WTC11 (cell line): ENCODE data around the gene GABPB1. TPM values are rescaled to one million over a fixed set of nuclear protein-coding genes. Genes with fewer than 3 reads are reported as not detected.

Experiments used
- ATAC-seq: fragments of 200-7000 bp; cut with Tn5 transposase; 2 replicates; pipeline ENCODE4 v1.10.0; 2021; ENCODE audit warnings: mild to moderate bottlenecking, moderate library complexity
- CTCF ChIA-PET: fragments of 300-600 bp; sonication (Branson Sonifier 250); formaldehyde crosslinking; loops from one replicate; lab custom pipeline; 2021; ENCODE audit warnings: antibody characterized with exemption; lab: Charles Lee
- POLR2A ChIA-PET: fragments of 350-600 bp; sonication (Branson Sonifier 250); formaldehyde crosslinking; loops from one replicate; lab custom pipeline; 2021; ENCODE audit warnings: antibody characterized with exemption; lab: Charles Lee
- DNase-seq: peaks from one replicate; pipeline ENCODE4 v3.0.0; 2021; ENCODE audit warnings: low spot score
- H3K27ac Mint-ChIP-seq: 2 replicates; pipeline ENCODE4 v1.8.0; 2021; ENCODE audit warnings: mixed read lengths
- H3K27me3 Mint-ChIP-seq: 2 replicates; pipeline ENCODE4 v1.8.0; 2021; ENCODE audit warnings: low read depth, mild to moderate bottlenecking, moderate library complexity, mixed read lengths
- H3K36me3 Mint-ChIP-seq: 2 replicates; pipeline ENCODE4 v1.8.0; 2021; ENCODE audit warnings: mixed read lengths
- H3K4me1 Mint-ChIP-seq: 2 replicates; pipeline ENCODE4 v1.8.0; 2022; ENCODE audit warnings: mixed read lengths
- H3K4me3 Mint-ChIP-seq: 2 replicates; pipeline ENCODE4 v1.8.0; 2021; ENCODE audit warnings: mild to moderate bottlenecking, moderate library complexity, mixed read lengths
- H3K9me3 Mint-ChIP-seq: 2 replicates; pipeline ENCODE4 v1.8.0; 2021; ENCODE audit warnings: mixed read lengths
- ELF4 ChIP-seq: sonication (generic); formaldehyde crosslinking; IDR thresholded peaks from 2 replicates; pipeline ENCODE4 v1.8.1; 2022; ENCODE audit warnings: low read depth, mild to moderate bottlenecking, moderate library complexity, missing genetic modification reagents
- EMX1 ChIP-seq: fragments of 250-450 bp; sonication (Bioruptor Pico); IDR thresholded peaks from 2 replicates; pipeline ENCODE4 v1.8.0; 2021; ENCODE audit warnings: mild to moderate bottlenecking
- ESRRA ChIP-seq: sonication (generic); formaldehyde crosslinking; IDR thresholded peaks from 2 replicates; pipeline ENCODE4 v1.8.1; 2022; ENCODE audit warnings: mild to moderate bottlenecking, missing genetic modification reagents, borderline replicate concordance
- FOXK1 ChIP-seq: sonication (generic); formaldehyde crosslinking; IDR thresholded peaks from 2 replicates; pipeline ENCODE4 v1.8.0; 2022; ENCODE audit warnings: mild to moderate bottlenecking, moderate library complexity, missing genetic modification reagents
- GABPB1 ChIP-seq: sonication (generic); formaldehyde crosslinking; IDR thresholded peaks from 2 replicates; pipeline ENCODE4 v1.8.1; 2023; ENCODE audit warnings: mild to moderate bottlenecking, missing genetic modification reagents
- HMGA2 ChIP-seq: fragments of 250-450 bp; sonication (Bioruptor Pico); IDR thresholded peaks from 2 replicates; pipeline ENCODE4 v1.4.0; 2021; ENCODE audit warnings: mild to moderate bottlenecking, moderate library complexity
- IRF2 ChIP-seq: sonication (generic); formaldehyde crosslinking; IDR thresholded peaks from 2 replicates; pipeline ENCODE4 v1.8.0; 2022; ENCODE audit warnings: low read depth, missing genetic modification reagents, borderline replicate concordance
- NFE2L1 ChIP-seq: sonication (generic); formaldehyde crosslinking; IDR thresholded peaks from 2 replicates; pipeline ENCODE4 v1.8.1; 2023; ENCODE audit warnings: missing genetic modification reagents
- TCF7 ChIP-seq: sonication (generic); formaldehyde crosslinking; IDR thresholded peaks from 2 replicates; pipeline ENCODE4 v1.8.0; 2022; ENCODE audit warnings: mild to moderate bottlenecking, low read depth, missing genetic modification reagents, moderate library complexity
- ZNF317 ChIP-seq: sonication (generic); formaldehyde crosslinking; IDR thresholded peaks from 2 replicates; pipeline ENCODE4 v1.8.1; 2023; ENCODE audit warnings: low read depth, mild to moderate bottlenecking, moderate library complexity, missing genetic modification reagents, borderline replicate concordance
- ZNF396 ChIP-seq: fragments of 250-450 bp; sonication (Bioruptor Pico); IDR thresholded peaks from 2 replicates; pipeline ENCODE4 v1.8.0; 2021; ENCODE audit warnings: mild to moderate bottlenecking, moderate library complexity, borderline replicate concordance
- total RNA-seq: library from RNA; stranded (reverse); gene quantifications from 3 replicates; pipeline ENCODE4 v1.2.3, GENCODE V29; 2021
- TF ChIP-seq, protein P1 (sequence below): sonication (generic); formaldehyde crosslinking; IDR thresholded peaks from 2 replicates; pipeline ENCODE4 v1.8.0; 2023; ENCODE audit warnings: missing genetic modification reagents, mild to moderate bottlenecking, borderline replicate concordance
- TF ChIP-seq, protein P2 (sequence below): sonication (generic); formaldehyde crosslinking; IDR thresholded peaks from 2 replicates; pipeline ENCODE4 v1.8.0; 2022; ENCODE audit warnings: mild to moderate bottlenecking, missing genetic modification reagents
- TF ChIP-seq, protein P3 (sequence below): sonication (generic); formaldehyde crosslinking; IDR thresholded peaks from 2 replicates; pipeline ENCODE4 v1.8.1; 2023; ENCODE audit warnings: mild to moderate bottlenecking, moderate library complexity, missing genetic modification reagents
- TF ChIP-seq, protein P4 (sequence below): sonication (generic); formaldehyde crosslinking; IDR thresholded peaks from 2 replicates; pipeline ENCODE4 v1.8.0; 2022; ENCODE audit warnings: mild to moderate bottlenecking, missing genetic modification reagents

The GABPB1 gene
- total RNA-seq, 1 experiment from 2014 or later = 28.9 TPM

DNA sequence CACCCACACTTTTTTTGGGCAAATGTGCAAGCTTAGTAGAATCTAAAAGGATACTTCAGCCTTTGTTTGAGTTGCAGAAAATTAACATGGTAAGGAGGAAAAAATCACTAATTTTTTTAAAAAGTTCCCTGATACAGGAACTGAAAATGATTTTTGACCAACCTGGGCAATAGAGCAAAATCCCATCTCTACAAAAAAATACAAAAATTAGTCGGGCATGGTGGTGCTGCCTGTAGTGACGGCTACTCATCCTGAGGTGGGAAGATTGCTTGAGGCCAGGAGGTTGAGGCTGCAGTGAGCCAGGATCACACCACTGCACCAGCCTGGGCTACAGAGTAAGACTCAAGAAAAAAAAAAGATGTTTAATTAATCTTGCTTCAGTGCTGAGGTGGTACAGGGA is 10.6 kb upstream of the GABPB1 start:
- Mint-ChIP-seq H3K27me3 (no peaks in the 10 kb centered on the region), H3K9me3 (no peaks in the 10 kb centered on the region), H3K4me3 (no peak overlapping the region), H3K4me1 (no peaks in the 10 kb centered on the region), H3K36me3 (peaks cover 23% of the 10 kb centered on the region), H3K27ac (peak overlapping the region; percentile 25; the same call in 1 of the 2 replicates)
- ATAC-seq (no peak), DNase-seq (no peak)
- ChIA-PET CTCF (no interaction called here), POLR2A (interaction anchor here (0.7 kb wide), 1 partner anchor 11 kb away, joined by 3 read pairs; no protein-coding TSS in a partner anchor)
- TF ChIP-seq ELF4 (CRISPR knock-in tag) (no peak), GABPB1 (CRISPR knock-in tag) (no peak), ZNF396 (CRISPR knock-in tag) (no peak), IRF2 (CRISPR knock-in tag) (no peak)
- TF ChIP-seq, protein P1, sequence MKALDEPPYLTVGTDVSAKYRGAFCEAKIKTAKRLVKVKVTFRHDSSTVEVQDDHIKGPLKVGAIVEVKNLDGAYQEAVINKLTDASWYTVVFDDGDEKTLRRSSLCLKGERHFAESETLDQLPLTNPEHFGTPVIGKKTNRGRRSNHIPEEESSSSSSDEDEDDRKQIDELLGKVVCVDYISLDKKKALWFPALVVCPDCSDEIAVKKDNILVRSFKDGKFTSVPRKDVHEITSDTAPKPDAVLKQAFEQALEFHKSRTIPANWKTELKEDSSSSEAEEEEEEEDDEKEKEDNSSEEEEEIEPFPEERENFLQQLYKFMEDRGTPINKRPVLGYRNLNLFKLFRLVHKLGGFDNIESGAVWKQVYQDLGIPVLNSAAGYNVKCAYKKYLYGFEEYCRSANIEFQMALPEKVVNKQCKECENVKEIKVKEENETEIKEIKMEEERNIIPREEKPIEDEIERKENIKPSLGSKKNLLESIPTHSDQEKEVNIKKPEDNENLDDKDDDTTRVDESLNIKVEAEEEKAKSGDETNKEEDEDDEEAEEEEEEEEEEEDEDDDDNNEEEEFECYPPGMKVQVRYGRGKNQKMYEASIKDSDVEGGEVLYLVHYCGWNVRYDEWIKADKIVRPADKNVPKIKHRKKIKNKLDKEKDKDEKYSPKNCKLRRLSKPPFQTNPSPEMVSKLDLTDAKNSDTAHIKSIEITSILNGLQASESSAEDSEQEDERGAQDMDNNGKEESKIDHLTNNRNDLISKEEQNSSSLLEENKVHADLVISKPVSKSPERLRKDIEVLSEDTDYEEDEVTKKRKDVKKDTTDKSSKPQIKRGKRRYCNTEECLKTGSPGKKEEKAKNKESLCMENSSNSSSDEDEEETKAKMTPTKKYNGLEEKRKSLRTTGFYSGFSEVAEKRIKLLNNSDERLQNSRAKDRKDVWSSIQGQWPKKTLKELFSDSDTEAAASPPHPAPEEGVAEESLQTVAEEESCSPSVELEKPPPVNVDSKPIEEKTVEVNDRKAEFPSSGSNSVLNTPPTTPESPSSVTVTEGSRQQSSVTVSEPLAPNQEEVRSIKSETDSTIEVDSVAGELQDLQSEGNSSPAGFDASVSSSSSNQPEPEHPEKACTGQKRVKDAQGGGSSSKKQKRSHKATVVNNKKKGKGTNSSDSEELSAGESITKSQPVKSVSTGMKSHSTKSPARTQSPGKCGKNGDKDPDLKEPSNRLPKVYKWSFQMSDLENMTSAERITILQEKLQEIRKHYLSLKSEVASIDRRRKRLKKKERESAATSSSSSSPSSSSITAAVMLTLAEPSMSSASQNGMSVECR = no peak

DNA sequence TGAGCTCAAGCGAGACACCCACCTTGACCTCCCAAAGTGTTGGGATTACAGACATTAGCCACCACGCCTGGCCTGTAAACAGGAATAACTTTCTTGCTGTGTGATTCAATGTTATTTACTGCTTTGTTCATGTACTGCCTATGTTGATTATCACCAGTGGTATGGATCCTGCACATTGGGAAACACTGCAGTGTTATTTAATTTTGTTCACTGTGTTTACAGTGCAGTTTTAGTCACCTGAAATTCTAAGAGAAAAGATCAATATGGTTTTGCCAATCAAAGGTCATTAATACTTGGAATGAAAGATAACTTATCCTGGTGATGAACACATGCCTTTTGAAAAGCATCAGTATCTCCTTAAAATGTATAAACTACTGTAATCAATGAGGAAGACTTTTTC is 8.6 kb upstream of the GABPB1 start:
- POLR2A ChIA-PET = interaction anchor here (1.0 kb wide), 1 partner anchor 1565 kb away, joined by 3 read pairs; no protein-coding TSS in a partner anchor
- Mint-ChIP-seq H3K36me3 (peaks cover 34% of the 10 kb centered on the region), H3K27ac (peak overlapping the region; percentile 42; the same call in 1 of the 2 replicates), H3K27me3 (no peaks in the 10 kb centered on the region), H3K4me1 (no peaks in the 10 kb centered on the region), H3K9me3 (no peaks in the 10 kb centered on the region)
- CTCF ChIA-PET = no interaction called here
- ATAC-seq = no peak
- TF ChIP-seq, protein P2, sequence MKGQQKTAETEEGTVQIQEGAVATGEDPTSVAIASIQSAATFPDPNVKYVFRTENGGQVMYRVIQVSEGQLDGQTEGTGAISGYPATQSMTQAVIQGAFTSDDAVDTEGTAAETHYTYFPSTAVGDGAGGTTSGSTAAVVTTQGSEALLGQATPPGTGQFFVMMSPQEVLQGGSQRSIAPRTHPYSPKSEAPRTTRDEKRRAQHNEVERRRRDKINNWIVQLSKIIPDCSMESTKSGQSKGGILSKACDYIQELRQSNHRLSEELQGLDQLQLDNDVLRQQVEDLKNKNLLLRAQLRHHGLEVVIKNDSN = no peak
- no peak for TF ChIP-seq NFE2L1
- TF ChIP-seq ESRRA (CRISPR knock-in tag) = no peak
- TF ChIP-seq, all 79 proteins: peak for 0
- no peak overlapping the region for H3K4me3 Mint-ChIP-seq
- no peak for DNase-seq

DNA sequence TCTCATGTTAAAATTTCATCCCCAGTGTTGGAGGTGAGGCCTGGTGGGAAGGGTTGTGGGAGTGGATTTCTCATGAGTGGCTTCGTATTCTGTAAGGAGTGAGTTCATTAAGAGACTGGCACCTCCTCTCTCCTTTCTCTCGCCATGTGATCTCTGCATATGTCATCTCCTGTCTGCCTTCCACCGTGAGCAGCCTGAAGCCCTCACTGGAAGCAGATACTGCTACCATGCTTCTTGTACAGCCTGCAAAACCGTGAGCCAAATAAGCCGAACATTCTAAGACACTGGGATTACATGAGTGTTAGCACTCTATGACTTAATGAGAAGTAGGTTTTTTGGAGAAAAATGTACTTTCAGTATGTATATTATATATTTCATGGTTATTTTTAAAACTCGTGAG is 6.8 kb upstream of the GABPB1 start:
- ChIA-PET POLR2A (no interaction called here), CTCF (no interaction called here)
- peaks cover 9% of the 10 kb centered on the region for H3K4me1 Mint-ChIP-seq
- H3K27ac Mint-ChIP-seq = no peak overlapping the region
- DNase-seq (no peak), ATAC-seq (no peak)
- H3K9me3 Mint-ChIP-seq = no peaks in the 10 kb centered on the region
- no peaks in the 10 kb centered on the region for H3K27me3 Mint-ChIP-seq
- no peak overlapping the region for H3K4me3 Mint-ChIP-seq
- peaks cover 40% of the 10 kb centered on the region for H3K36me3 Mint-ChIP-seq
- TF ChIP-seq EMX1 (CRISPR knock-in tag) = no peak
- TF ChIP-seq, protein P3, sequence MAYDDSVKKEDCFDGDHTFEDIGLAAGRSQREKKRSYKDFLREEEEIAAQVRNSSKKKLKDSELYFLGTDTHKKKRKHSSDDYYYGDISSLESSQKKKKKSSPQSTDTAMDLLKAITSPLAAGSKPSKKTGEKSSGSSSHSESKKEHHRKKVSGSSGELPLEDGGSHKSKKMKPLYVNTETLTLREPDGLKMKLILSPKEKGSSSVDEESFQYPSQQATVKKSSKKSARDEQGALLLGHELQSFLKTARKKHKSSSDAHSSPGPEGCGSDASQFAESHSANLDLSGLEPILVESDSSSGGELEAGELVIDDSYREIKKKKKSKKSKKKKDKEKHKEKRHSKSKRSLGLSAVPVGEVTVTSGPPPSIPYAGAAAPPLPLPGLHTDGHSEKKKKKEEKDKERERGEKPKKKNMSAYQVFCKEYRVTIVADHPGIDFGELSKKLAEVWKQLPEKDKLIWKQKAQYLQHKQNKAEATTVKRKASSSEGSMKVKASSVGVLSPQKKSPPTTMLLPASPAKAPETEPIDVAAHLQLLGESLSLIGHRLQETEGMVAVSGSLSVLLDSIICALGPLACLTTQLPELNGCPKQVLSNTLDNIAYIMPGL (CRISPR knock-in tag) = no peak
- TF ChIP-seq ZNF317 (CRISPR knock-in tag) = no peak
- TF ChIP-seq, protein P1 = no peak
- TF ChIP-seq, protein P4, sequence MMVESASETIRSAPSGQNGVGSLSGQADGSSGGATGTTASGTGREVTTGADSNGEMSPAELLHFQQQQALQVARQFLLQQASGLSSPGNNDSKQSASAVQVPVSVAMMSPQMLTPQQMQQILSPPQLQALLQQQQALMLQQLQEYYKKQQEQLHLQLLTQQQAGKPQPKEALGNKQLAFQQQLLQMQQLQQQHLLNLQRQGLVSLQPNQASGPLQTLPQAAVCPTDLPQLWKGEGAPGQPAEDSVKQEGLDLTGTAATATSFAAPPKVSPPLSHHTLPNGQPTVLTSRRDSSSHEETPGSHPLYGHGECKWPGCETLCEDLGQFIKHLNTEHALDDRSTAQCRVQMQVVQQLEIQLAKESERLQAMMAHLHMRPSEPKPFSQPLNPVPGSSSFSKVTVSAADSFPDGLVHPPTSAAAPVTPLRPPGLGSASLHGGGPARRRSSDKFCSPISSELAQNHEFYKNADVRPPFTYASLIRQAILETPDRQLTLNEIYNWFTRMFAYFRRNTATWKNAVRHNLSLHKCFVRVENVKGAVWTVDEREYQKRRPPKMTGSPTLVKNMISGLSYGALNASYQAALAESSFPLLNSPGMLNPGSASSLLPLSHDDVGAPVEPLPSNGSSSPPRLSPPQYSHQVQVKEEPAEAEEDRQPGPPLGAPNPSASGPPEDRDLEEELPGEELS (CRISPR knock-in tag) = no peak
- no peak for TF ChIP-seq HMGA2 (CRISPR knock-in tag)
- TF ChIP-seq FOXK1 (CRISPR knock-in tag) = no peak
- TF ChIP-seq TCF7 = no peak
